HG02981 (cell line): ENCODE data around the gene DCAF6.
"Not testable (repeated sequence)": the region's sequence is repeated elsewhere in the genome, so short reads cannot be mapped to it uniquely, and the experiment has no call there.

ENCODE experiments used
- ATAC-seq: cut with Tn5 transposase; IDR thresholded peaks from one replicate; pipeline ENCODE4 v1.9.1; 2021; ENCODE audit warnings: mild to moderate bottlenecking, moderate library complexity; ENCODE audit not compliant: unreplicated experiment

Gene DCAF6

GRCh38 chr1:168007691-168008090, 71.2 kb downstream of the DCAF6 start:
- ATAC-seq, result no peak

- ATAC-seq, result no peak
Observed at GRCh38 chr1:168008595-168008994, 72.1 kb downstream of the DCAF6 start.

- no peak for ATAC-seq
Observed at GRCh38 chr1:168009322-168009721, 72.8 kb downstream of the DCAF6 start.

GRCh38 chr1:168019407-168019806, 82.9 kb downstream of the DCAF6 start:
- ATAC-seq, result no peak

- no peak for ATAC-seq
Observed at GRCh38 chr1:168031198-168031597, 94.7 kb downstream of the DCAF6 start.

- no peak for ATAC-seq
Observed at GRCh38 chr1:168031627-168032026, 95.1 kb downstream of the DCAF6 start.

- ATAC-seq, result no peak
Observed at GRCh38 chr1:168032029-168032428, 95.5 kb downstream of the DCAF6 start.

GRCh38 chr1:168035345-168035744, 98.9 kb downstream of the DCAF6 start:
- ATAC-seq, result no peak

GRCh38 chr1:168042362-168042761, 105.9 kb downstream of the DCAF6 start:
- ATAC-seq, result no peak

GRCh38 chr1:168045311-168045710, 108.8 kb downstream of the DCAF6 start:
- ATAC-seq, result no peak

GRCh38 chr1:168050307-168050706, 113.8 kb downstream of the DCAF6 start:
- no peak for ATAC-seq

GRCh38 chr1:168050880-168051279, 114.4 kb downstream of the DCAF6 start:
- ATAC-seq, result no peak

GRCh38 chr1:168053681-168054080, 117.2 kb downstream of the DCAF6 start:
- no peak for ATAC-seq

GRCh38 chr1:168054117-168054516, 117.6 kb downstream of the DCAF6 start:
- ATAC-seq, result no peak

GRCh38 chr1:168056152-168056551, 119.7 kb downstream of the DCAF6 start:
- not testable (repeated sequence) for ATAC-seq

- no peak for ATAC-seq
Observed at GRCh38 chr1:168057355-168057754, 120.9 kb downstream of the DCAF6 start.

GRCh38 chr1:168057921-168058320, 121.4 kb downstream of the DCAF6 start:
- ATAC-seq, result no peak

GRCh38 chr1:168064216-168064615, 127.7 kb downstream of the DCAF6 start:
- ATAC-seq, result no peak

GRCh38 chr1:168065506-168065905, 129.0 kb downstream of the DCAF6 start:
- ATAC-seq, result no peak

GRCh38 chr1:168069384-168069783, 132.9 kb downstream of the DCAF6 start:
- ATAC-seq, result no peak

GRCh38 chr1:168079761-168080160, 143.3 kb downstream of the DCAF6 start:
- no peak for ATAC-seq

- ATAC-seq, result no peak
Observed at GRCh38 chr1:168081373-168082007, 145.0 kb downstream of the DCAF6 start.
